ENCODE results near the gene B9D1. TPM values are rescaled to one million over a fixed set of nuclear protein-coding genes. Genes with fewer than 3 reads are reported as not detected.

The B9D1 gene
- total RNA-seq, 1 donor from 2014 or later = 16.5 TPM

GRCh38 chr17:19385521-19385983, 23.0 kb upstream of the B9D1 start:
- H3K4me3 Mint-ChIP-seq (ENCODE audit: unreplicated experiment) = no peak overlapping the region
- peaks cover 25% of the 10 kb centered on the region for H3K36me3 Mint-ChIP-seq (ENCODE audit: unreplicated experiment)

DNA sequence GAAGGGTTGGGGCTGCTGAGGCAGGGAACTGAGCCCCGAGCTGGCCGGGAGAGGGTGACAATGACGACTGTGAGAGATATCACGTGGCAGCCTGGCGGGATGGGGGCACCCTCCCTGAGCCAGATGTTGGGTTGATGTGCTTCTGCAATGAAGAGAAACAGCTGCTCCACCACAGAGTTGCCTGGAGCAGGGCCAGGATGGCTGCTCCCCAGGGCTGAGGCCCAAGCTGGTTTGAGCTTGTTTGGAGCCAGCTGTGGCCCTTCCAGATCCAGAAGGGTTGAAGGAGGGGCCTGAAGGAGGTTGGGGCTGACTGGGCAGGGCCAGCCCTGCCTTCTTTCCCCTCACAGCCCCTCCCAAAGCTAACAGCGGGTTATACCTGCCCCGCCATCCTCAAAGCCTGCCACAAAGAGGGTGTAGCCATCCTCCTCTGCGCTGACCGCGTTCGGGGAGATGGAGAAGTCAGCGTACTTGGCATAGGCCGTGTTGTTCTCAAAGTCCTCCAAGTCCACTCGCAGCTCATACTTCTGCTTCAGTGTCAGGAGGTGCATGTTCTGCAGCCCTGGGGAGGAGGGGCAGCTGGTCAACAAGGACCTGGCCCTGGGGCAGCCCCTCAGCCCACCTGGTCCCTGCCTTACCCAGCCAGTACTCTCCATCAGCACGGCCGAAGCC, 22.3 kb upstream of the B9D1 start:
- Mint-ChIP-seq H3K27me3 (ENCODE audit: unreplicated experiment) (no peaks in the 10 kb centered on the region), H3K9me3 (ENCODE audit: unreplicated experiment) (no peaks in the 10 kb centered on the region), H3K36me3 (ENCODE audit: unreplicated experiment) (peaks cover 30% of the 10 kb centered on the region), H3K4me1 (ENCODE audit: unreplicated experiment) (peaks cover 57% of the 10 kb centered on the region), H3K27ac (ENCODE audit: unreplicated experiment) (peak overlapping the region; percentile 78), H3K4me3 (ENCODE audit: unreplicated experiment) (peak overlapping the region; percentile 47)
- no peak for DNase-seq (ENCODE audit: extremely low spot score, unreplicated experiment)
- TF ChIP-seq CTCF (IDR thresholded peaks at IDR 0.05) = no peak

More at GRCh38 chr17:19385521-19385983, 23.0 kb upstream of the B9D1 start:
- H3K27ac Mint-ChIP-seq (ENCODE audit: unreplicated experiment) = peak overlapping the region; percentile 56
- peaks cover 61% of the 10 kb centered on the region for H3K4me1 Mint-ChIP-seq (ENCODE audit: unreplicated experiment)
- no peak for DNase-seq (ENCODE audit: extremely low spot score, unreplicated experiment)
- TF ChIP-seq CTCF (IDR thresholded peaks at IDR 0.05) = no peak
- H3K27me3 Mint-ChIP-seq (ENCODE audit: unreplicated experiment) = no peaks in the 10 kb centered on the region
- no peaks in the 10 kb centered on the region for H3K9me3 Mint-ChIP-seq (ENCODE audit: unreplicated experiment)

- no peaks in the 10 kb centered on the region for H3K27me3 Mint-ChIP-seq (ENCODE audit: unreplicated experiment)
- TF ChIP-seq CTCF (IDR thresholded peaks at IDR 0.05) = no peak
- no peak for DNase-seq (ENCODE audit: extremely low spot score, unreplicated experiment)
- H3K36me3 Mint-ChIP-seq (ENCODE audit: unreplicated experiment) = peaks cover 34% of the 10 kb centered on the region
- no peak overlapping the region for H3K4me3 Mint-ChIP-seq (ENCODE audit: unreplicated experiment)
- H3K4me1 Mint-ChIP-seq (ENCODE audit: unreplicated experiment) = peaks cover 57% of the 10 kb centered on the region
- peak overlapping the region; percentile 78 for H3K27ac Mint-ChIP-seq (ENCODE audit: unreplicated experiment)
- H3K9me3 Mint-ChIP-seq (ENCODE audit: unreplicated experiment) = no peaks in the 10 kb centered on the region
These were observed 21.4 kb upstream of the B9D1 start for GRCh38 chr17:19383681-19384470.

- no peak overlapping the region for H3K4me3 Mint-ChIP-seq (ENCODE audit: unreplicated experiment)
- no peak for TF ChIP-seq CTCF (IDR thresholded peaks at IDR 0.05)
- H3K36me3 Mint-ChIP-seq (ENCODE audit: unreplicated experiment) = peaks cover 34% of the 10 kb centered on the region
- H3K27me3 Mint-ChIP-seq (ENCODE audit: unreplicated experiment) = no peaks in the 10 kb centered on the region
- H3K9me3 Mint-ChIP-seq (ENCODE audit: unreplicated experiment) = no peaks in the 10 kb centered on the region
- no peak for DNase-seq (ENCODE audit: extremely low spot score, unreplicated experiment)
- no peak overlapping the region for H3K27ac Mint-ChIP-seq (ENCODE audit: unreplicated experiment)
- peaks cover 48% of the 10 kb centered on the region for H3K4me1 Mint-ChIP-seq (ENCODE audit: unreplicated experiment)
These were observed 20.3 kb upstream of the B9D1 start for GRCh38 chr17:19382531-19383444.
